Activated CD4-positive, alpha-beta memory T cell treated with anti-CD3 and anti-CD28 coated beads, Interleukin-2, amount 10 ng/mL, durations not matched to agents 7 days and 5 days (primary cell): Measurements from ENCODE around the gene WDR77. TPM values are rescaled to one million over a fixed set of nuclear protein-coding genes. Genes with fewer than 3 reads are reported as not detected.

Source experiments
- CTCF ChIA-PET: fragments of 350-600 bp; sonication (Branson Sonifier 250); formaldehyde crosslinking; loops from one replicate; lab custom pipeline; 2021; ENCODE audit warnings: antibody characterized with exemption, inconsistent platforms; lab: Charles Lee
- POLR2A ChIA-PET: fragments of 350-600 bp; sonication (Branson Sonifier 250); formaldehyde crosslinking; loops from one replicate; lab custom pipeline; 2021; ENCODE audit warnings: antibody characterized with exemption; lab: Charles Lee
- DNase-seq: peaks from one replicate; pipeline ENCODE4 v3.0.0-alpha.2; 2020
- H3K27ac Mint-ChIP-seq: one replicate; pipeline ENCODE4 v1.8.0; 2021; ENCODE audit warnings: mild to moderate bottlenecking, mixed read lengths
- H3K27me3 Mint-ChIP-seq: one replicate; pipeline ENCODE4 v1.8.0; 2021; ENCODE audit warnings: mixed read lengths
- H3K36me3 Mint-ChIP-seq: one replicate; pipeline ENCODE4 v1.8.0; 2021; ENCODE audit warnings: low read depth, mixed read lengths
- H3K4me1 Mint-ChIP-seq: one replicate; pipeline ENCODE4 v1.8.0; 2021; ENCODE audit warnings: mixed read lengths
- H3K4me3 Mint-ChIP-seq: one replicate; pipeline ENCODE4 v1.8.0; 2021; ENCODE audit warnings: mild to moderate bottlenecking, mixed read lengths
- H3K9me3 Mint-ChIP-seq: one replicate; pipeline ENCODE4 v1.8.0; 2021; ENCODE audit warnings: mixed read lengths
- total RNA-seq, 2 experiments: library from RNA; stranded (reverse); gene quantifications; one replicate each; pipeline ENCODE4 v1.2.3, GENCODE V29; 2021

Gene WDR77
- total RNA-seq, 2 experiments from 2014 or later: 26.3 to 28.4 TPM

DNA sequence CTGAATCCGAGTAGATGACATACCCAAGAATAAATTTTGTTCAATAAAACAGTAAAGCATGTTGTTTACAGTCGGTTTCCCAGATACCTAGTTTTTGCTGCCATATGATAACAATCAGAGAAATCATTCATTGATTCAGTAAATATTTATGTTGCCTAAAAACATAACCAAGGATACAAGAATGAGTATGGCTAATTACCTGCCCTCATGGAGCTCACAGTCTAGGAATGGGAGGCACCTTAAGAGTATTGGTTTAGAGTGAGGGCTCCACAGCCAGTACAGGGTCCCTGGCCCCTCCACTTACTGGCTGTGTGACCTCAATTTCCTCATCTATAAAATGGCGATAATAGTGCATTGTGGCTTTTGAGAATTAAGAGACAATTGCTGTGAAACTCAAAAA, 1.1 kb upstream of the WDR77 start:
- H3K9me3 Mint-ChIP-seq: no peaks in the 10 kb centered on the region
- no peaks in the 10 kb centered on the region for H3K27me3 Mint-ChIP-seq
- peak overlapping the region; percentile 95 for H3K27ac Mint-ChIP-seq
- peak overlapping the region; percentile 100 for H3K4me3 Mint-ChIP-seq
- peaks cover 59% of the 10 kb centered on the region for H3K36me3 Mint-ChIP-seq
- CTCF ChIA-PET: interaction anchor here (1.1 to 5.5 kb wide), 4 partner anchors 26 to 304 kb away, joined by 3 to 28 read pairs (median 4); no protein-coding TSS in a partner anchor
- POLR2A ChIA-PET: interaction anchor here (0.9 to 8.9 kb wide), 8 partner anchors 24 to 305 kb away, joined by 3 to 137 read pairs (median 10); partner anchors contain the start of genes C1orf162, DDX20 and RAP1A
- peaks cover 83% of the 10 kb centered on the region for H3K4me1 Mint-ChIP-seq
- no peak for DNase-seq

DNA sequence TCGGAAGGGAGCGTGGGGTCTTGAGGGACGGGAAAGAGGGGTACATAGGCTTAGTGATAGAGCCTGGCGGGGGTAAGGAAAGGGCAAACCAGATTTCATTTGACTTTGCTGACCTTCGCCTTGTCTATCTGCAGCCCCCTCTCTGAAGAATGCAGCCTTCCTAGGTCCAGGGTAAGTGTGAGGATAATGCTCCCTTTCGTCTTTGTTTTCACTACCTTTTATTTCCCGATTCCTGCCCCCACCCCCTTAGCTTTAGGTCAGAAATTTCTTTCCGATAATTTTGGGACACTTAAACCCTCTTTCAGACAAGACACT, 604 bp upstream of the WDR77 start:
- POLR2A ChIA-PET: interaction anchor here (0.9 to 8.9 kb wide), 13 partner anchors 12 to 1169 kb away, joined by 3 to 137 read pairs (median 7); partner anchors contain the start of genes C1orf162, DDX20, INKA2 and RAP1A

DNA sequence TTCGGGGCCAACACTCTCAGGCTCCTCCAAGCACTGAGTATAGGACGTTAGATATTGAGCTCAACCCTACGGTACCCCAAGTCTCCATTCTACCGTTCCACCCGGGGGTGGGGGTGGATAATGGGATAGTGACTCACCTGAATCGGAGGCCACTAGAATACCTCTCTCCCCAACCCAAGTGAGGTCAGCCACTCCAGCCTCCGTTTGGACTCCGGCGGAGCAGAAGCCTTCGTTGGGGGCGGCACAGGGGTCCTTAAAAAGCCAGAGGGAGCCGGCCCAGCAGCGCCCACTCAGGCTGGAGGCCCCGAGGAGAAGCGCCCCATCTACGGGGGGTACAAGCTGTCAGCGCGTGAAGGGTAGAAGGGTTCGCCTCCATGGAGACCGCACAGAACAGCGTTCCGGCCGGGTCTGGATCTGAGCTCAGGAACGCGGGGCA, 556 bp downstream of the WDR77 start:
- H3K4me1 Mint-ChIP-seq: peaks cover 73% of the 10 kb centered on the region
- peak overlapping the region; percentile 100 for H3K4me3 Mint-ChIP-seq
- DNase-seq: no peak
- peaks cover 54% of the 10 kb centered on the region for H3K36me3 Mint-ChIP-seq
- H3K9me3 Mint-ChIP-seq: no peaks in the 10 kb centered on the region
- POLR2A ChIA-PET: interaction anchor here (0.7 to 8.9 kb wide), 27 partner anchors 8 to 1170 kb away, joined by 3 to 137 read pairs (median 4); partner anchors contain the start of genes C1orf162, CD53, DDX20 and INKA2
- H3K27me3 Mint-ChIP-seq: no peaks in the 10 kb centered on the region
- CTCF ChIA-PET: interaction anchor here (0.8 to 2.5 kb wide), 13 partner anchors 8 to 321 kb away, joined by 3 to 23 read pairs (median 3); no protein-coding TSS in a partner anchor
- H3K27ac Mint-ChIP-seq: peak overlapping the region; percentile 95

More for the DNA sequence above, 604 bp upstream of the WDR77 start:
- no peak for DNase-seq
- Mint-ChIP-seq H3K4me1 (peaks cover 78% of the 10 kb centered on the region), H3K27ac (peak overlapping the region; percentile 95), H3K9me3 (no peaks in the 10 kb centered on the region), H3K36me3 (peaks cover 54% of the 10 kb centered on the region), H3K4me3 (peak overlapping the region; percentile 100), H3K27me3 (no peaks in the 10 kb centered on the region)
- CTCF ChIA-PET: interaction anchor here (1.2 to 5.5 kb wide), 4 partner anchors 10 to 305 kb away, joined by 3 to 28 read pairs (median 4); no protein-coding TSS in a partner anchor

DNA sequence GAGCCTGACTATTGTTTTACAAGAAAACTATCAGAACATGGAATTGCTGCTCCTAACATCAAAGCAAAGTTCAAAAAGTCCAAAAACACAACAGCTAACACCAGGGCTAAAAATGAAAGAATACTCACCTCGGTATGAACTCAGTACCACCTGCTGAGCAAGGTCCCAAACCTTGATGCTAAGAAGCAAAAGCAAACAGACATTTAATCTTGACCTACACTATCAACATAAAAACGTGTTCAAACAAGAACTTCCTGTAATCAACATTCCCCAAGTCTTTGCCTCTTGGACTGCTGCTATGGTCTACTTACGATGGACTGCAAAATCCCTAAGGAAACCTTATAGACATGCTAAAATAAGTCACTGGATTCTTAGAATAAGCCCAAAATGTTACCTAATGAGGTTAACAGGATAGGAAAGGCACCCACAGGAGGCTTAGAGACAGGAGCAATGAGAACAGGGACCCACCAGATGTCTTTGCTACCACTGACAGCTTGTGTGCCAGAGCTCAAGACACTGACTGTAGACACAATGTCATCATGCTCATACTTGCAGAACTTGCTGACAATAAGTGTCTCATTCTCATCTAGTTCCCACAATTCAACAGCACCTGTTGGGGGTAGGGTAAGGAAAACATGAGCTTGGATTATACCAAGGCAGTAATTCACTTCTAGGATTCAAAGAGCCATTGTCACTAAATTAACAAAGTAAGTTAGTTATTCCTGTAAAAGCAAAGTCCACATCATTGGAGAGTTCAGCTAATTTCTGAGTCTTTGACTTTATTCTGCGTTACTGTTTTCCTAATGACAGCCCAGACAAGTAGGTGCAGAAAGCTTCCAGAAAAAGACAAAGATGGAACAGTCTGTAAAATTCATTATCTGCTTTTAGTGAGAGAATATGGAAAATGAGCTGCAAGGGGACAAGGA, 1.8 kb downstream of the WDR77 start:
- Mint-ChIP-seq H3K4me1 (peaks cover 67% of the 10 kb centered on the region), H3K36me3 (peaks cover 62% of the 10 kb centered on the region), H3K27ac (peak overlapping the region; percentile 95), H3K27me3 (no peaks in the 10 kb centered on the region), H3K9me3 (no peaks in the 10 kb centered on the region), H3K4me3 (peak overlapping the region; percentile 100)
- DNase-seq: no peak
- ChIA-PET POLR2A (interaction anchor here (1.0 to 8.9 kb wide), 10 partner anchors 16 to 574 kb away, joined by 3 to 137 read pairs (median 7); partner anchors contain the start of genes C1orf162, CD53, DDX20 and LRIF1), CTCF (interaction anchor here (0.6 to 2.5 kb wide), 9 partner anchors 10 to 322 kb away, joined by 3 to 23 read pairs (median 4); no protein-coding TSS in a partner anchor)

DNA sequence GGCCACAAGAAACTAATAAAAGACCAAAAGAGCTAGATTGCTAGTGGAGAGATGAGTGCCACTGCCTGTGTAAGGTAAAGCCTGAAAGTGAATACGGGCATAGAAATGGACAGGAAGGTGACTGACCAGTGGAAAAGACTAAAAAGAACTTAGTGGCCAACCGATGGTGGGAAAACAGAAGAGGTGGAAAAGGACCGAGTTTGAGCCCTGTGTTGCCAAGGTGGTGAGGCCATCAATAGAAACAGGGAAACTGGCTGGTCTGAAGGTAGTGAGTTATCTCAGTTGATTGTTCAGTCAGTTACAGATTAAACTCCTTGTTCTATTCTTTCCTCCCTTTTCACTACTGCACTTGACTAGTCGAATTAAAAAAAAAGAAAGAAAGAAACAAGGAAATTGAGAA, 2.5 kb downstream of the WDR77 start:
- H3K36me3 Mint-ChIP-seq: peaks cover 63% of the 10 kb centered on the region
- H3K27ac Mint-ChIP-seq: no peak overlapping the region
- H3K9me3 Mint-ChIP-seq: no peaks in the 10 kb centered on the region
- peak overlapping the region; percentile 12 for H3K4me3 Mint-ChIP-seq
- no peaks in the 10 kb centered on the region for H3K27me3 Mint-ChIP-seq
- ChIA-PET POLR2A (interaction anchor here (1.4 to 8.9 kb wide), 3 partner anchors 28 to 309 kb away, joined by 3 to 137 read pairs (median 22); partner anchors contain the start of genes C1orf162, DDX20 and RAP1A), CTCF (interaction anchor here (1.6 kb wide), 1 partner anchor 323 kb away, joined by 3 read pairs; no protein-coding TSS in a partner anchor)
- DNase-seq: no peak
- H3K4me1 Mint-ChIP-seq: peaks cover 66% of the 10 kb centered on the region

DNA sequence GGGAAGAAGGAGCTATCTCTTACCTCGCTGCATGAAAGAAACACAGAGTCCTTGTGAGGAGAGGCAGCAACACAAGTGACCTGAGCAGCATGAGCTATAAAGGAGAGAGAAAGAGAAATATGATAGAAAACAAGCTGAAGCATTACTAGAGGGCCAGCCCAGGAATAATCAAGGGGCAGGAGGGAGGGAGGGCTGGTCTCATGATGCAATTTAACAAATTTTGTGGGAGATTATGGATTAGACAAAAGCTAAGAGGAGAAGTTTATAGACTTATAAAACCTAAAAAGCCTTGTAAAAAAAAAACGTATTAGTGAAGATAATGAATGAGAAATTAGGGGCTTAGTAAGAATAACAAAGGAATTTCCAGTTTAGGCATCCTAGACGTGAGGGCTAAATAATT, 5.0 kb downstream of the WDR77 start:
- no peaks in the 10 kb centered on the region for H3K27me3 Mint-ChIP-seq
- CTCF ChIA-PET: interaction anchor here (0.6 to 1.9 kb wide), 4 partner anchors 9 to 271 kb away, joined by 3 to 8 read pairs (median 4); no protein-coding TSS in a partner anchor
- POLR2A ChIA-PET: no interaction called here
- H3K4me3 Mint-ChIP-seq: no peak overlapping the region
- no peaks in the 10 kb centered on the region for H3K9me3 Mint-ChIP-seq
- H3K4me1 Mint-ChIP-seq: peaks cover 46% of the 10 kb centered on the region
- no peak overlapping the region for H3K27ac Mint-ChIP-seq
- no peak for DNase-seq
- peaks cover 63% of the 10 kb centered on the region for H3K36me3 Mint-ChIP-seq

DNA sequence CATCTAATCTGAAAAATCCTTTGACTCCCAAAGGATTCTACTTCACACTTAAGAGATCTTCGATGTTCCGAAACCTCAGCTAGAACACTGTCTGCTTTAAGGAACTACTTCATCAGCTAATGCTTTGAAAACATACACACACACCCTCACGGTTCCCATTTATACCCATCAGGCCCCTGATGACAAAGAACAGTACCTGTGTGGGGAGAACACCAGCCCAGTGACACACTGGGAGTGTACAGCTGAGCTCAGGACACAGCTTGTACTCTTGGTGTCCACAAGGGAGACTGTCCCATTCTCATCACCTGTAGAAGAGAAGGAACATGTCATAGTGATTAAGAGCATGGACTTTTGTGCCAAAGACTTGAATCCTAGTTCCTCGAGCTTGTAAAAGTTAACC, 6.6 kb downstream of the WDR77 start:
- DNase-seq: no peak
- Mint-ChIP-seq H3K9me3 (no peaks in the 10 kb centered on the region), H3K27me3 (no peaks in the 10 kb centered on the region), H3K36me3 (peaks cover 71% of the 10 kb centered on the region), H3K27ac (no peak overlapping the region), H3K4me3 (no peak overlapping the region), H3K4me1 (peaks cover 37% of the 10 kb centered on the region)
- ChIA-PET POLR2A (interaction anchor here (1.0 to 1.7 kb wide), 3 partner anchors 32 to 178 kb away, joined by 3 to 5 read pairs (median 3); no protein-coding TSS in a partner anchor), CTCF (interaction anchor here (0.6 to 1.9 kb wide), 7 partner anchors 9 to 329 kb away, joined by 3 to 8 read pairs (median 3); no protein-coding TSS in a partner anchor)

DNA sequence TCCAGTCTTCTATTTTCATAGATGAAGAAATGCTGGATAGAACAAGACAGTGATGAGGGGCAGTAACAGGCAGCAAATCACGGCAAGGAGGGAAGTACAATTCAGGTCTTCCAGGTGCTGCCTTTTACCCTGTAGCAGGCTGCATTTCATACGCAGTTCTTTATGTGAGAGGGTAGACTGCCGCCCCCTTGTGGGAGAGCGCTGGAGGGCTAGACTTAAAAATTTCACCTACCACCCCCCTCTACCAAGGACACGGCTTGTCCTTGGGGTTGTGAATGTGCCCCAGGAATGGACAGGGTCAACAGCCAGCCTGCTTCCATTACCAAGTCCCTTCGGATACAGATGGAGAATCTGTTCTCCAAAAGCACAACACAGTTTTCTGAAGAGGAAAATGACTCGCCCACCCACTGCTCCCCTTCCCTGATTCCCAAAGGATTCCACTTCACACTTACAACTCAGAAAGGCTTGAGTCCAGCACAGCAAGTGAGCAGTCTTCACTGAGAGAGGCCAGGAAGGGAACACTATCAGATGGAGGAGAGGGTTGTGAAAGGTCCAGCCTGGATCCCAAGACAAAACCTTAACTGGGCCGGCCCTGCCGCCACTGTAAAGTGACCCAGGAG, 7.4 kb downstream of the WDR77 start:
- CTCF ChIA-PET: interaction anchor here (0.9 to 2.5 kb wide), 7 partner anchors 8 to 319 kb away, joined by 3 to 11 read pairs (median 3); no protein-coding TSS in a partner anchor
- peaks cover 29% of the 10 kb centered on the region for H3K4me1 Mint-ChIP-seq

DNA sequence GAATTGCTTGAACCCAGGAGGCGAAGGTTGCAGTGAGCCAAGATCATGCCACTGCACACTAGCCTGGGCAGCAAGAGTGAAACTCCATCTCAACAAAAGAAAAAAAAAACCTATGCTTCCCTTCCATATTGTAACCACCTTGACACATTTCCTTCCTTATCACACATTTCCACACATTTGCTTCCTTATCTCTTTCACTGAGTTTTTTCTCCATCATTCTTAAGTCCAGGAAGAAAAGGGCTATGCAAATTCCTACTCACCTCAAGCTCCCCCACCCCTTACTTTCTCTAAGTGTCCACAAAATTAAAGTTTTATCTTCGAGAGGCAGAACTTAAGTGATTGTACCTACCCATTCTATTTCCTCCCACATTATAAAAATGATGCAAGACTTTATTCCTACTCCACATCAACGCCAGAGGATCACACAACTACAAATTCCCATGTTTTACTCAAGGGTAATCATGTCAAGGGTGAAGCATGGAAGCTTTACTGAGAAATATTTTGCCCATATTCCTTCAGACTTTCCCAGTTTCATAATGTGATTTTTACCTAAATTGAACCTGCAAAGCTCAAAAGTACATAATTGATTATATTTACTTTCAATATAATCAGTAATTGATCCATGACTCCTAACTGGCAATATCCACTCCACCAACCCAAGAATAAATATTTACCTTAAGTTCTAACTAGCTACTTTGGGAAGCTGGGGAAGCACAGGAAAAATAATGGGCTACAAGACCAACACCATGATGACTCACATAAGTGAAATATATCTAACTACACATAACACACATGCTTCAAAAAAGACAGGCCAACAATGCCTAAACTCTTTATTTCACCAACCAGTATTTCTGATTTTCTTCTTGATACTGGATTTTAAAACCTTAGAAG, 9.3 kb downstream of the WDR77 start:
- Mint-ChIP-seq H3K36me3 (peaks cover 59% of the 10 kb centered on the region), H3K9me3 (no peaks in the 10 kb centered on the region), H3K4me1 (peaks cover 18% of the 10 kb centered on the region), H3K27me3 (no peaks in the 10 kb centered on the region), H3K27ac (no peak overlapping the region), H3K4me3 (no peak overlapping the region)
- no peak for DNase-seq
- ChIA-PET POLR2A (interaction anchor here (1.8 to 2.1 kb wide), 2 partner anchors 9 to 31 kb away, joined by 5 to 6 read pairs; partner anchors contain the start of genes ATP5PB and WDR77), CTCF (interaction anchor here (1.0 to 2.5 kb wide), 5 partner anchors 9 to 321 kb away, joined by 3 to 11 read pairs (median 3); partner anchors contain the start of genes ATP5PB, OVGP1 and WDR77)

More for the DNA sequence above, 7.4 kb downstream of the WDR77 start:
- Mint-ChIP-seq H3K4me3 (no peak overlapping the region), H3K36me3 (peaks cover 69% of the 10 kb centered on the region), H3K27ac (peak overlapping the region; percentile 15), H3K9me3 (no peaks in the 10 kb centered on the region), H3K27me3 (no peaks in the 10 kb centered on the region)
- peak; percentile 65 for DNase-seq
- POLR2A ChIA-PET: interaction anchor here (1.0 to 1.7 kb wide), 4 partner anchors 33 to 242 kb away, joined by 3 to 5 read pairs (median 3); no protein-coding TSS in a partner anchor

DNA sequence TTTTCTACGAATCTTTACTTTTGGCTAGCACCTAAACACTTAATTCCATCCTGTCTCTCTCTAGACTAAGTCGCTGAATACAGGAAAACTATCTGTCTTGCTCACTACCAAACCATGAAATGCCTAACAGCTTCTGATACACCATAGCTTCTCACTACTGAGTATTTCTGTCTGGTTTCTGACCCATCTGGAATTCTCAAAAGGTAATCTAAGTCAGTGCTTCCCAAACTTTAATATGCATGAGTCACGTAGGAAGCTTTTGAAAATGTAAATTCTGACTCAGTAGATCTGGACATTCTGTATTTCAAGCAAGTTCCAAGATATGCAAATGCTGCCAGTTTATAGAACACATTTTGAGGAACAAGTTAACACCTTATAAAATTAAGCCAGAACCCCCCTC, 12.3 kb downstream of the WDR77 start:
- peaks cover under 1% of the 10 kb centered on the region for H3K4me1 Mint-ChIP-seq
- no peaks in the 10 kb centered on the region for H3K9me3 Mint-ChIP-seq
- no peaks in the 10 kb centered on the region for H3K27me3 Mint-ChIP-seq
- H3K4me3 Mint-ChIP-seq: no peak overlapping the region
- CTCF ChIA-PET: interaction anchor here (2.3 kb wide), 1 partner anchor 11 kb away, joined by 5 read pairs; no protein-coding TSS in a partner anchor
- POLR2A ChIA-PET: interaction anchor here (0.6 kb wide), 1 partner anchor 275 kb away, joined by 3 read pairs; no protein-coding TSS in a partner anchor
- no peak for DNase-seq
- no peak overlapping the region for H3K27ac Mint-ChIP-seq
- H3K36me3 Mint-ChIP-seq: peaks cover 33% of the 10 kb centered on the region

DNA sequence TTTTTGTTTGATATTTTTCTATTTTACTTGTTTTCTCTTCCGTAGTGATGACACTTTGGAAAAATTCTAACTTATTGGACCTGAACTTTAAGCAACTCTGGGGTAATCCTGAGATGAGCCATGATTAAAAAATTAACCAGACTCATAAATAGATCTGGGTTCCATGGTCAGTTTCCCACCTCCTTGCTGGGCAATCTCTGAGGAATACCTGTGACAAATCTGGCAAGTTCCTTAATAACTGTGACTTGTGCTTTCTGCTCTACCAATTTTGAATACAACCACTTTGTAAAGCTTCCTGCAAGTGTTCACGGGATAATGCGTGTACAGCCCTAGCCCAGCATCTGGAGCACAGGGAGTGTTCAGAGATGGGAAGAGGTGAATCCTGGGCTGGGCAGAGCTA, 24.8 kb downstream of the WDR77 start:
- Mint-ChIP-seq H3K27ac (no peak overlapping the region), H3K4me1 (no peaks in the 10 kb centered on the region), H3K27me3 (peaks cover 1% of the 10 kb centered on the region), H3K9me3 (no peaks in the 10 kb centered on the region), H3K36me3 (no peaks in the 10 kb centered on the region), H3K4me3 (no peak overlapping the region)
- POLR2A ChIA-PET: interaction anchor here (1.4 kb wide), 1 partner anchor 24 kb away, joined by 3 read pairs; no protein-coding TSS in a partner anchor
- no peak for DNase-seq
- CTCF ChIA-PET: no interaction called here
